T-helper 2 cell treated with Interferon-gamma antibody and Interleukin-4, amounts not matched to agents 5 μg/mL and 100 μg/mL, for 36 hours (primary cell): Measurements from ENCODE around the gene ATP11B.

Experiments
- DNase-seq: peaks from one replicate; pipeline ENCODE4 v3.0.0; 2021; ENCODE audit warnings: low spot score
- H3K27ac Mint-ChIP-seq: one replicate; pipeline ENCODE4 v1.8.0; 2021; ENCODE audit warnings: mild to moderate bottlenecking, mixed read lengths
- H3K27me3 Mint-ChIP-seq: one replicate; pipeline ENCODE4 v1.8.0; 2021; ENCODE audit warnings: low read depth, mixed read lengths
- H3K36me3 Mint-ChIP-seq: one replicate; pipeline ENCODE4 v1.8.0; 2021; ENCODE audit warnings: low read depth, mixed read lengths
- H3K4me1 Mint-ChIP-seq: one replicate; pipeline ENCODE4 v1.8.0; 2021; ENCODE audit warnings: low read depth, mixed read lengths
- H3K4me3 Mint-ChIP-seq: one replicate; pipeline ENCODE4 v1.8.0; 2022; ENCODE audit warnings: mild to moderate bottlenecking, moderate library complexity, mixed read lengths
- H3K9me3 Mint-ChIP-seq: one replicate; pipeline ENCODE4 v1.8.0; 2021; ENCODE audit warnings: mixed read lengths

Gene ATP11B

GRCh38 chr3:182792901-182793662, at the start of gene ATP11B:
Gene ATP11B (plus strand): TSS chr3:182793504. CDS start chr3:182793760, 256 bp downstream.
- peaks cover 27% of the 10 kb centered on the region for H3K4me1 Mint-ChIP-seq

GRCh38 chr3:182746959-182747358, 46.3 kb upstream of the ATP11B start:
- Mint-ChIP-seq H3K27ac (no peak overlapping the region), H3K36me3 (no peaks in the 10 kb centered on the region), H3K27me3 (peaks cover 4% of the 10 kb centered on the region), H3K4me3 (no peak overlapping the region), H3K9me3 (no peaks in the 10 kb centered on the region), H3K4me1 (no peaks in the 10 kb centered on the region)
- no peak for DNase-seq

More at GRCh38 chr3:182792901-182793662, at the start of gene ATP11B:
- DNase-seq: peak; percentile 78
- Mint-ChIP-seq H3K36me3 (peaks cover 23% of the 10 kb centered on the region), H3K27me3 (no peaks in the 10 kb centered on the region), H3K27ac (peak within 1 kb of the TSS; percentile 99), H3K4me3 (peak within 1 kb of the TSS; percentile 95), H3K9me3 (no peaks in the 10 kb centered on the region)

- no peak for DNase-seq
- no peak overlapping the region for H3K27ac Mint-ChIP-seq
Observed at GRCh38 chr3:182755308-182755707, 38.0 kb upstream of the ATP11B start.

GRCh38 chr3:182755712-182756111, 37.6 kb upstream of the ATP11B start:
- DNase-seq: no peak
- Mint-ChIP-seq H3K27ac (no peak overlapping the region), H3K9me3 (no peaks in the 10 kb centered on the region), H3K27me3 (peaks cover 18% of the 10 kb centered on the region), H3K4me3 (no peak overlapping the region), H3K4me1 (no peaks in the 10 kb centered on the region), H3K36me3 (no peaks in the 10 kb centered on the region)

More at GRCh38 chr3:182755308-182755707, 38.0 kb upstream of the ATP11B start:
- H3K27me3 Mint-ChIP-seq: peaks cover 18% of the 10 kb centered on the region
- H3K4me3 Mint-ChIP-seq: no peak overlapping the region
- H3K4me1 Mint-ChIP-seq: no peaks in the 10 kb centered on the region
- H3K36me3 Mint-ChIP-seq: no peaks in the 10 kb centered on the region
- no peaks in the 10 kb centered on the region for H3K9me3 Mint-ChIP-seq

GRCh38 chr3:182760576-182761164, 32.6 kb upstream of the ATP11B start:
- peaks cover 24% of the 10 kb centered on the region for H3K27me3 Mint-ChIP-seq
- no peaks in the 10 kb centered on the region for H3K4me1 Mint-ChIP-seq
- H3K36me3 Mint-ChIP-seq: no peaks in the 10 kb centered on the region
- no peak overlapping the region for H3K4me3 Mint-ChIP-seq
- no peak for DNase-seq
- no peaks in the 10 kb centered on the region for H3K9me3 Mint-ChIP-seq
- no peak overlapping the region for H3K27ac Mint-ChIP-seq

- Mint-ChIP-seq H3K27ac (no peak overlapping the region), H3K4me3 (no peak overlapping the region), H3K9me3 (no peaks in the 10 kb centered on the region), H3K27me3 (peaks cover 29% of the 10 kb centered on the region), H3K36me3 (no peaks in the 10 kb centered on the region), H3K4me1 (no peaks in the 10 kb centered on the region)
- no peak for DNase-seq
Observed at GRCh38 chr3:182763896-182764295, 29.4 kb upstream of the ATP11B start.

GRCh38 chr3:182765287-182765686, 28.0 kb upstream of the ATP11B start:
- no peak overlapping the region for H3K4me3 Mint-ChIP-seq
- no peaks in the 10 kb centered on the region for H3K9me3 Mint-ChIP-seq
- H3K4me1 Mint-ChIP-seq: no peaks in the 10 kb centered on the region
- no peak overlapping the region for H3K27ac Mint-ChIP-seq
- no peaks in the 10 kb centered on the region for H3K36me3 Mint-ChIP-seq
- DNase-seq: no peak
- H3K27me3 Mint-ChIP-seq: peaks cover 31% of the 10 kb centered on the region

- Mint-ChIP-seq H3K27me3 (peaks cover 31% of the 10 kb centered on the region), H3K27ac (no peak overlapping the region), H3K4me1 (no peaks in the 10 kb centered on the region), H3K36me3 (no peaks in the 10 kb centered on the region), H3K9me3 (no peaks in the 10 kb centered on the region), H3K4me3 (no peak overlapping the region)
- DNase-seq: no peak
Observed at GRCh38 chr3:182766099-182766498, 27.2 kb upstream of the ATP11B start.

GRCh38 chr3:182768413-182768812, 24.9 kb upstream of the ATP11B start:
- Mint-ChIP-seq H3K36me3 (no peaks in the 10 kb centered on the region), H3K9me3 (no peaks in the 10 kb centered on the region), H3K4me3 (no peak overlapping the region), H3K27me3 (peaks cover 43% of the 10 kb centered on the region), H3K4me1 (no peaks in the 10 kb centered on the region), H3K27ac (no peak overlapping the region)
- no peak for DNase-seq

- H3K4me1 Mint-ChIP-seq: no peaks in the 10 kb centered on the region
- no peak for DNase-seq
- H3K4me3 Mint-ChIP-seq: no peak overlapping the region
- H3K27me3 Mint-ChIP-seq: peaks cover 47% of the 10 kb centered on the region
- H3K27ac Mint-ChIP-seq: no peak overlapping the region
- H3K36me3 Mint-ChIP-seq: no peaks in the 10 kb centered on the region
- no peaks in the 10 kb centered on the region for H3K9me3 Mint-ChIP-seq
Observed at GRCh38 chr3:182769673-182770072, 23.6 kb upstream of the ATP11B start.

GRCh38 chr3:182782149-182782548, 11.2 kb upstream of the ATP11B start:
- Mint-ChIP-seq H3K27me3 (peaks cover 15% of the 10 kb centered on the region), H3K36me3 (no peaks in the 10 kb centered on the region), H3K27ac (no peak overlapping the region), H3K4me3 (no peak overlapping the region), H3K4me1 (peaks cover 22% of the 10 kb centered on the region), H3K9me3 (peaks cover under 1% of the 10 kb centered on the region)
- no peak for DNase-seq

- Mint-ChIP-seq H3K4me1 (peaks cover 22% of the 10 kb centered on the region), H3K36me3 (no peaks in the 10 kb centered on the region), H3K9me3 (no peaks in the 10 kb centered on the region), H3K27ac (no peak overlapping the region), H3K4me3 (no peak overlapping the region), H3K27me3 (peaks cover 15% of the 10 kb centered on the region)
- no peak for DNase-seq
Observed at GRCh38 chr3:182783106-182783505, 10.2 kb upstream of the ATP11B start.

- Mint-ChIP-seq H3K4me3 (no peak overlapping the region), H3K4me1 (peaks cover 25% of the 10 kb centered on the region), H3K9me3 (no peaks in the 10 kb centered on the region), H3K36me3 (no peaks in the 10 kb centered on the region), H3K27ac (no peak overlapping the region), H3K27me3 (peaks cover 15% of the 10 kb centered on the region)
- no peak for DNase-seq
Observed at GRCh38 chr3:182784542-182784941, 8.8 kb upstream of the ATP11B start.

GRCh38 chr3:182785142-182785541, 8.2 kb upstream of the ATP11B start:
- Mint-ChIP-seq H3K27ac (no peak overlapping the region), H3K4me1 (peaks cover 25% of the 10 kb centered on the region), H3K27me3 (peaks cover 15% of the 10 kb centered on the region), H3K9me3 (no peaks in the 10 kb centered on the region), H3K36me3 (no peaks in the 10 kb centered on the region), H3K4me3 (no peak overlapping the region)
- DNase-seq: no peak
